BLaER1 treated with 17β-estradiol and CSF1 and Interleukin-3, amounts not matched to agents 10 nM and 100 nM (cell line): ENCODE results near the gene KIF3A.

Source experiments
- H3K27ac ChIP-seq, 11 experiments: shearing (Covaris generic); formaldehyde crosslinking; 2 replicates each; pipeline ENCODE4 v1.8.1; 2022
- H3K27me3 ChIP-seq, 11 experiments: shearing (Covaris generic); formaldehyde crosslinking; 2 replicates each; pipeline ENCODE4 v1.8.1; 2022
- H3K36me3 ChIP-seq, 11 experiments: shearing (Covaris generic); formaldehyde crosslinking; 2 replicates each; pipeline ENCODE4 v1.8.1; 2022
- H3K4me1 ChIP-seq, 10 experiments: shearing (Covaris generic); formaldehyde crosslinking; 2 replicates each; pipeline ENCODE4 v1.8.1; 2022
- H3K4me2 ChIP-seq, 11 experiments: shearing (Covaris generic); formaldehyde crosslinking; 2 replicates each; pipeline ENCODE4 v1.8.1; 2022
- H3K4me3 ChIP-seq, 10 experiments: shearing (Covaris generic); formaldehyde crosslinking; 2 replicates each; pipeline ENCODE4 v1.8.1; 2022
- H3K9ac ChIP-seq, 11 experiments: shearing (Covaris generic); formaldehyde crosslinking; 2 replicates each; pipeline ENCODE4 v1.8.1; 2022
- H3K9me3 ChIP-seq, 11 experiments: shearing (Covaris generic); formaldehyde crosslinking; replicated peaks in 1 of 11; 2 replicates each; pipeline ENCODE4 v1.8.1; 2022
- H4K20me1 ChIP-seq, 11 experiments: shearing (Covaris generic); formaldehyde crosslinking; 2 replicates each; pipeline ENCODE4 v1.8.1; 2022
- Cebpa-rat ChIP-seq, 11 experiments: shearing (Covaris generic); IDR thresholded peaks; 2 replicates each; pipeline ENCODE4 v1.8.1; 2022

Gene KIF3A

DNA sequence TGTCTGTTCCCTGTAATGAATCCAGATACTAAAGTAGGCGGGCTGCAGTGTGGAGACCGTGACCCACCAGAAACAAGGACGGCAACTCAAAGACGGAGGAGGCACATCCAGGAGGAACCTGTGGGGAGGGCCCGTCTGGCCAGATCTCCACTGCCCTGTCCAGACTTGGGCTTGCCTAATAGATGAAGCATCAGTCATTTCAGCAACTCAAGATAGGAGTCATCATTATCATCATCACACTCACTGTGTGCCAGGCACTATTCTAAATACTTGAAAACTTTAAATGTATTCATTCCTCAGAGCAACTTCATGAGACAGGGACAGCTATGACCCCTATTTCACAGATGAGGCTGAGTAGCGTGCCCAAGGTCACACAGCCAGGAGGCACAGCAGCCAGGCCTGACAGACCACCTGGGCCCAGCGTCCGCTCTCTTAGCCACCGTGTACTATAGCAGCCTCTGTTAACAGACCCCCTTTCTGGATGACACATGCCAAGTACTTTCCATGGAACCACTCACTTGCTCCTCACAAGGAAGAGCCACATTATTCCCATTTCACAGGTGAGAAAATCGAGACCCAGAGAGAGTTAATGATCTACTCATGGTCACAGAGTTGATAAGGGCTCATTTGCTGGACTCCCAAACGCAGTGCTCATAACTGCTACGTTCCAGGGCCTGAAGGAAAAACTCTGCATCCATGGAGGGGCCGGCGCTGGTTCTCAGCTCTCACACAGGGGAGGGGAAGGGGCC is 68.5 kb downstream of the KIF3A start:
- Histone ChIP-seq H4K20me1 (no peaks in the 10 kb centered on the region; a peak in 1 of 22 replicates), H3K9me3 (0 out of 22 replicates have a peak, but pooled peaks cover 0 to 6% (median 0%) of the 10 kb centered on the region in 11 experiments), H3K4me2 (no peak overlapping the region), H3K9ac (no peak overlapping the region), H3K27ac (no peak overlapping the region), H3K27me3 (no peaks in the 10 kb centered on the region), H3K36me3 (no peaks in the 10 kb centered on the region), H3K4me1 (peaks cover 5 to 15% (median 9%) of the 10 kb centered on the region in 10 experiments; a peak in 18 of 20 replicates), H3K4me3 (no peak overlapping the region)
- no peak for TF ChIP-seq Cebpa-rat (IDR thresholded peaks at IDR 0.05)

DNA sequence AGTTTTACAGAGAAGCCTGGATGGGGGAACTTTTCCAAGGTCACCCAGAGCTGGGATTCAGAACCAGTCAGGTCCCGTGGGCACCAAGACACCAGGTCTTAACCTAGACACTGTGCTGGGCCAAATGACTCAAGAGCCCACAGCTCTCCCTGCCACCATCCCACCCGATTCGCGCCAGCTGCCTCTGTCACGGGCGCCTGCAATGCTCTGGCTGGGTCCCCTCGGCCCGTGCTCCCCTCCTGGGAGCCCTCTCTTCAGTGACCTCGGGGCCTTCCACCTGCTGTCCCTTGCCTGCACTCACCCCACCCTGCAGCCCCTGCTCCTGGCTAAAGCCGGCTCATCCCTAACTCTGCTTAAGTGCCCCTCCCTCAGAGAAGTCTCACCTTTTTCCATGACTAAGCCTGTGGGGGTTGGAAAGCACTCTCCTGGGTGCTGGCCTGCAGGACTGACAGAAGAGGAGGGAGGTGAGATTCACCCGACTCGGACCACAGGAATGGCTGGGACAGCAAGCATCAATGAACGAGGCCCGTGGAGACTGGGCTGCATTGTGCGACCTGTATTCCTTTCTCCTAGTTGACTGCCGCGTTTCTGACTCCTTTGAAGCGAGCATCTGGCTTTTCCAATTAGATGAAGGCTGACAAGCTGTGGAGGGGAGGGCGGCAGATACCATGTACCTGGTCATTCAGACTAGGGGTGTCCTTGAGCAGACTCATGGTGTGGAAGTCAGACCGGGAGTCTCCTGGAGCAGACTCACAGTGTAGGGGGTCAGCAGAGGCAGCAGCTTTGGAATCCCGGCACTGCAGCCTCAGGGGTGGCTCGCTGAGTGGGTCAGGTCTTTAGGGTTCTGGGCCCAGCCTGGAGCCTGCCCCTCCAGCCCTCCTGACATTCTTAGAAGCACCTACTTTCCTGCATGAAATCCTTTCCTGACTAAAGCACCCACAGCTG is 69.3 kb downstream of the KIF3A start:
- H3K27me3 ChIP-seq = no peaks in the 10 kb centered on the region
- TF ChIP-seq Cebpa-rat (IDR thresholded peaks at IDR 0.05) = no peak
- no peaks in the 10 kb centered on the region for H3K36me3 ChIP-seq
- no peak overlapping the region for H3K4me3 ChIP-seq
- H3K9me3 ChIP-seq = 0 out of 22 replicates have a peak, but pooled peaks cover 0 to 6% (median 0%) of the 10 kb centered on the region in 11 experiments
- H3K4me1 ChIP-seq = peaks cover 13 to 23% (median 18%) of the 10 kb centered on the region in 10 experiments; a peak in 19 of 20 replicates
- no peaks in the 10 kb centered on the region; a peak in 1 of 22 replicates for H4K20me1 ChIP-seq
- H3K27ac ChIP-seq = no peak overlapping the region
- no peak overlapping the region for H3K9ac ChIP-seq
- H3K4me2 ChIP-seq = no peak overlapping the region

DNA sequence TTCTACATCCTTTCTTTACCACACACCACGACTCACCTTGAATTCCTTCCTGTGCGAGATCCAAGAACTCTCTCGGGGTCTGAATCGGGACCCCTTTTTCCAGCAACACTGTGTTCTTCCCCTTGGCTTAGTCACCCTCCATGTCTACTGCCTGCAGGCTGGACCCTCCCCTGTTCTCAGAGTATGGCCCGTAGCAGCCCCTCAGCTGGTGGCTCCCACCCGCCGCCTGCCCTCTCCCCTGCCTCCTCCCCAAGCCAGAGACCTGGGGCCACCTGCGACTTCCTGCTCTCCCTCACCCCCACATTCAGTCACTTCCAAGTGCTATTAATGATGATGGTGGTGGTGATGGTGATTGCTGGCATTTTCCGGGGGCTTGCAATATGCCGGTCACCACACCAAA is 70.0 kb downstream of the KIF3A start:
- Histone ChIP-seq H3K27me3 (no peaks in the 10 kb centered on the region), H3K4me1 (peaks cover 17 to 30% (median 24%) of the 10 kb centered on the region in 10 experiments; a peak in 19 of 20 replicates), H3K9me3 (0 out of 22 replicates have a peak, but pooled peaks cover 0 to 6% (median 0%) of the 10 kb centered on the region in 11 experiments), H3K9ac (no peak overlapping the region), H3K36me3 (no peaks in the 10 kb centered on the region), H4K20me1 (no peaks in the 10 kb centered on the region; a peak in 2 of 22 replicates), H3K27ac (no peak overlapping the region), H3K4me3 (no peak overlapping the region), H3K4me2 (0 out of 22 replicates have a peak overlapping the region, but pooled peaks of 1 of the 11 experiments have one; percentile 2)
- no peak for TF ChIP-seq Cebpa-rat (IDR thresholded peaks at IDR 0.05)

DNA sequence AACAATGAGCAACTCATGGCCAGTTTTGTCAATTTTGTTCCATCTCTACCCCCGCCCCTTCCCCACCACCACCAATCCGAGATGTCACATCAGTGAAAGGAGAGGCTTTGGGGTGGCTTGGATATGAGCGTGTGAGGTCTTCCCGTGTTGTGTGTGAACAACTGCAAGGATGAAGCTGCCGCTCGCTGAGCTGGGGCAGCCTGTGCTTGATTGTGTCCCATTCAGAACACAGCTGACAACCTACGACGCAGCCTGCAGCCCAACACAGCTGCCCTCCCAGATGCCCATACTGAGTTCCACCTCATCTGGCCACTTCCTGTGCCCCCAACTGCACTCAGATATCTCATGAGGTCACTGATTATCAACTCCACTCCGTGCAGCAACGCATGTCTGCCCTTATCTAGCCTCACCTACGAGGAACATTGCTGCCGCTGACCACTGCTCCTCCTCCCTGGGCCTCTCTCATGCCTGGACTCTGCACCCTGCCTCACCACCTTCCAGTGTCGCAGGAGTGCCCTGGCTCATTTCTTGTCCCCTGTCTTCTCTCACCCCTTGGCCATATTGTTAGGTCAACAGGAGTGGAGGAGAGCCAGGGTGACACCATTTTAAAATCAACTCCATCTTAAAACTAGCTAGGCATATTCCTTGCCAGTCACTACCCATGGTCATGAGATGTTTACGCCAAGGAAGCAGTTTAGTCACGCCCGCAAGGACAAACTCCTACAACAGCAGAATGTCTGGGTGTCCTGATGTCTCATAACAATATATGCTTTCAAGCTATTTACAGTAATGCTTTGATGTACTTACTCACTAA is 70.8 kb downstream of the KIF3A start:
- no peaks in the 10 kb centered on the region for H3K36me3 ChIP-seq
- no peak for TF ChIP-seq Cebpa-rat (IDR thresholded peaks at IDR 0.05)
- H3K27ac ChIP-seq = no peak overlapping the region
- H3K4me3 ChIP-seq = no peak overlapping the region
- no peaks in the 10 kb centered on the region for H3K27me3 ChIP-seq
- H3K4me1 ChIP-seq = peaks cover 18 to 38% (median 32%) of the 10 kb centered on the region in 10 experiments
- 0 out of 22 replicates have a peak, but pooled peaks cover 0 to 6% (median 0%) of the 10 kb centered on the region in 11 experiments for H3K9me3 ChIP-seq
- H3K9ac ChIP-seq = no peak overlapping the region
- H4K20me1 ChIP-seq = no peaks in the 10 kb centered on the region; a peak in 2 of 22 replicates
- H3K4me2 ChIP-seq = no peak overlapping the region

- H3K9ac ChIP-seq = no peak overlapping the region
- H3K9me3 ChIP-seq = 0 out of 22 replicates have a peak, but pooled peaks cover 0 to under 1% (median 0%) of the 10 kb centered on the region in 11 experiments
- H4K20me1 ChIP-seq = no peaks in the 10 kb centered on the region; a peak in 2 of 22 replicates
- H3K4me3 ChIP-seq = no peak overlapping the region
- no peak for TF ChIP-seq Cebpa-rat (IDR thresholded peaks at IDR 0.05)
- no peak overlapping the region for H3K4me2 ChIP-seq
- H3K4me1 ChIP-seq = peaks cover 27 to 47% (median 41%) of the 10 kb centered on the region in 10 experiments
- H3K27ac ChIP-seq = no peak overlapping the region
- H3K36me3 ChIP-seq = no peaks in the 10 kb centered on the region
- no peaks in the 10 kb centered on the region for H3K27me3 ChIP-seq
Observed at GRCh38 chr5:132665574-132666080, 71.7 kb downstream of the KIF3A start.

DNA sequence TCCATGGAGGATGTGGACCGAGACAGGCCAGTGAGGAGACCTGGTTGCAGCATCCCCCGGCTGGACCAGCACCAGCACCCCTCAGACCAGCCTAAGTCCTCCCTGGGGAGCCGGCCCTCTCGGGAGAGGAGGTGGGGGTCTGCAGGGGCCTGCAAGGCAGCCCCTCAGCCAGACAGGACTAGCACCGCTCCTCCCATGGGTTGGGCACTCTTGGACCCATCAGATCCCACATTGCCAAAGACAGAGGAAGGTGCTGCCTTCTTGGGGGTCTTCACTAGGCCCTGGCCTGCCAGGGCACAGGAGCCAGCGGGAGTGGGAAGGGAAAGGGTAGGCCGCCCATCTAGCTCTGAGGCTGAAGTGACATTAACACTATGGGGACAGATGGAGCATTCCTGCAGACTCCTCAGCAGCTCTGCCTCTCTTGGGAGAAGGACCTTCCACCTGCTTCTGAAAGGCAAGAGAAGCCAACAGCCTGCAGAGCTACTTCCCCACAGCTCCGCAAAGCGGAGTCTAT is 72.6 kb downstream of the KIF3A start:
- H3K27ac ChIP-seq = no peak overlapping the region
- H3K9me3 ChIP-seq = no peaks in the 10 kb centered on the region
- H3K4me3 ChIP-seq = no peak overlapping the region
- no peaks in the 10 kb centered on the region; a peak in 2 of 22 replicates for H4K20me1 ChIP-seq
- H3K4me2 ChIP-seq = peak overlapping the region in 6 of 11 experiments; percentile 63 to 87 (median 77); a peak in 6 of 22 replicates
- no peak for TF ChIP-seq Cebpa-rat (IDR thresholded peaks at IDR 0.05)
- H3K27me3 ChIP-seq = no peaks in the 10 kb centered on the region
- H3K9ac ChIP-seq = no peak overlapping the region
- H3K4me1 ChIP-seq = peaks cover 29 to 53% (median 46%) of the 10 kb centered on the region in 10 experiments
- no peaks in the 10 kb centered on the region for H3K36me3 ChIP-seq

- H3K4me3 ChIP-seq = no peak overlapping the region
- H4K20me1 ChIP-seq = no peaks in the 10 kb centered on the region; a peak in 2 of 22 replicates
- no peaks in the 10 kb centered on the region for H3K27me3 ChIP-seq
- H3K4me1 ChIP-seq = peaks cover 29 to 53% (median 46%) of the 10 kb centered on the region in 10 experiments
- no peaks in the 10 kb centered on the region for H3K9me3 ChIP-seq
- peak overlapping the region in 1 of 11 experiments; percentile 14; a peak in 1 of 22 replicates for H3K27ac ChIP-seq
- H3K9ac ChIP-seq = peak overlapping the region in 1 of 11 experiments; percentile 37; a peak in 1 of 22 replicates
- no peak for TF ChIP-seq Cebpa-rat (IDR thresholded peaks at IDR 0.05)
- H3K36me3 ChIP-seq = no peaks in the 10 kb centered on the region
- H3K4me2 ChIP-seq = peak overlapping the region; percentile 7 to 87 (median 72); a peak in 19 of 22 replicates
Observed at GRCh38 chr5:132663771-132664695, 73.3 kb downstream of the KIF3A start.
